ENCODE data around the gene CBFB. TPM values are rescaled to one million over a fixed set of nuclear protein-coding genes. Genes with fewer than 3 reads are reported as not detected.

CBFB gene
- total RNA-seq, 1 experiment from 2014 or later: 76.3 TPM

DNA sequence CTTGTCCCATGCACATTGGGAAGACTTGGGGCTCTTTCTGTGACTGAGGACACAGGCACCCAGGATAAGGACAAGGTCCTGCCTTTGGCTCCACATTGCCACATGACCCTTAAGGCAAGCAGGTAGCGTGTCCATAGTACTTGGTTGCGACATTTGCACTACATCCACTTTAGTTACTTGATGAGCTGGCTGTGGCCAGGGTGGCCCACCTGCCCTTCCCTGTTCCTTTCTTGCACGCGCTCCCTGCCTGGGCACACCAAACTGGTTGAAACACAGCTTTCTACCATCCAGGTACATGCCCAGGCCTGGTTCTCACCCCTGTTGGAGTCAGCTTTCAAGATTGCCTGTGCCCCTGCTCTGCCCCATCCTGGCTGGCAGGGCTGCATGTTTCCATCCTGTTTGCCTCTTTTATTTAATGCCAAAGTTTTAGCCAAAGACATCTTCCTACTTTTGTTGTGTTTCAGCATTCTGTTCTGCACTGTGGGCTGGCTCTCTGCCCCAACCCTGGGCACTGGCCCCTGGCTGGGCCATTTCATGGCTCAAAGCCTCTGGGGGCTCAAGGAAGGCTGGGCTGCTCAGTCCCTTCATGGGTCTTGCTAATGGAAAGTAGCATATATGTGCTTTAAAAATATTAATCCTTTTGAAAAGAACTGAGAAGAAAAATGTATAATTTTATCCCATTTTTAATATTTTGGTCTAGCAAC lies 118.6 kb downstream of the CBFB start:
- H2BK5ac ChIP-seq (ENCODE audit: insufficient read length, low read length): no peak overlapping the region

More for the DNA sequence above, 118.6 kb downstream of the CBFB start:
- Histone ChIP-seq H2BK15ac (ENCODE audit: low read depth, low read length) (no peak overlapping the region), H4K8ac (replicated peaks; ENCODE audit: insufficient read length, low read depth, low read length) (no peak overlapping the region), H3K23me2 (ENCODE audit: insufficient read length, low read depth, low read length, poor library complexity, severe bottlenecking) (peaks cover 5% of the 10 kb centered on the region), H2AFZ (ENCODE audit: low read length) (no peak overlapping the region), H3K18ac (ENCODE audit: insufficient read length, low read depth, low read length) (no peak overlapping the region), H2BK120ac (ENCODE audit: low read depth, low read length, poor library complexity, severe bottlenecking) (no peak overlapping the region), H3K14ac (ENCODE audit: insufficient read depth, low read length) (no peak overlapping the region), H4K5ac (ENCODE audit: insufficient read length, low read depth, low read length) (no peak overlapping the region), H3K4me2 (ENCODE audit: insufficient read depth, insufficient read length, low read length) (no peak overlapping the region), H3K23ac (ENCODE audit: insufficient read length, low read depth, low read length) (no peak overlapping the region), H3K27ac (ENCODE audit: insufficient read length, low read depth, low read length) (no peak overlapping the region), H3K27me3 (ENCODE audit: insufficient read depth, low read length) (peaks cover 6% of the 10 kb centered on the region; the same call in 1 of the 2 replicates), H2AK5ac (ENCODE audit: insufficient read length, low read length) (no peak overlapping the region), H3K4me1 (ENCODE audit: insufficient read depth, low read length) (no peaks in the 10 kb centered on the region), H2BK12ac (ENCODE audit: insufficient read length, low read depth, low read length) (no peak overlapping the region), H3K9me3 (ENCODE audit: control insufficient read depth, low read depth, low read length) (no peaks in the 10 kb centered on the region), H4K91ac (ENCODE audit: insufficient read length, low read depth, low read length) (no peak overlapping the region), H4K20me1 (ENCODE audit: control insufficient read depth, insufficient read depth, insufficient read length) (no peaks in the 10 kb centered on the region), H3K79me2 (ENCODE audit: insufficient read depth, low read length) (no peaks in the 10 kb centered on the region), H3K79me1 (ENCODE audit: insufficient read depth, low read depth, low read length, poor library complexity, severe bottlenecking) (no peaks in the 10 kb centered on the region), H3K4ac (ENCODE audit: low read depth, low read length) (no peak overlapping the region), H2BK20ac (ENCODE audit: low read depth, low read length, poor library complexity, severe bottlenecking) (no peak overlapping the region), H3K56ac (ENCODE audit: insufficient read length, low read depth, low read length) (no peak overlapping the region), H3K9ac (ENCODE audit: extremely low read depth, insufficient read length, low read length) (no peak overlapping the region), H3T11ph (ENCODE audit: low read length) (no peak overlapping the region)
- Mint-ChIP-seq H3K4me1 (peaks cover 10 to 14% of the 10 kb centered on the region in 2 experiments), H3K9me3 (peaks cover 0 to 3% of the 10 kb centered on the region in 2 experiments; a peak in 2 of 5 replicates), H3K27me3 (ENCODE audit: low read depth) (peaks cover 17% of the 10 kb centered on the region), H3K4me3 (no peak overlapping the region), H3K27ac (peak overlapping the region in 1 of 3 experiments; percentile 8; a peak in 1 of 7 replicates), H3K36me3 (ENCODE audit: insufficient read depth in 1 of 3, low read depth in 3 of 3) (peaks cover 13 to 59% (median 59%) of the 10 kb centered on the region in 3 experiments)
- TF ChIP-seq, protein P1, sequence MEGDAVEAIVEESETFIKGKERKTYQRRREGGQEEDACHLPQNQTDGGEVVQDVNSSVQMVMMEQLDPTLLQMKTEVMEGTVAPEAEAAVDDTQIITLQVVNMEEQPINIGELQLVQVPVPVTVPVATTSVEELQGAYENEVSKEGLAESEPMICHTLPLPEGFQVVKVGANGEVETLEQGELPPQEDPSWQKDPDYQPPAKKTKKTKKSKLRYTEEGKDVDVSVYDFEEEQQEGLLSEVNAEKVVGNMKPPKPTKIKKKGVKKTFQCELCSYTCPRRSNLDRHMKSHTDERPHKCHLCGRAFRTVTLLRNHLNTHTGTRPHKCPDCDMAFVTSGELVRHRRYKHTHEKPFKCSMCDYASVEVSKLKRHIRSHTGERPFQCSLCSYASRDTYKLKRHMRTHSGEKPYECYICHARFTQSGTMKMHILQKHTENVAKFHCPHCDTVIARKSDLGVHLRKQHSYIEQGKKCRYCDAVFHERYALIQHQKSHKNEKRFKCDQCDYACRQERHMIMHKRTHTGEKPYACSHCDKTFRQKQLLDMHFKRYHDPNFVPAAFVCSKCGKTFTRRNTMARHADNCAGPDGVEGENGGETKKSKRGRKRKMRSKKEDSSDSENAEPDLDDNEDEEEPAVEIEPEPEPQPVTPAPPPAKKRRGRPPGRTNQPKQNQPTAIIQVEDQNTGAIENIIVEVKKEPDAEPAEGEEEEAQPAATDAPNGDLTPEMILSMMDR (conservative IDR thresholded peaks at IDR 0.05): no peak
- DNase-seq: no peak
- no CpG with 5 or more reads among the region's 4 CpGs for WGBS (ENCODE audit: extremely low coverage, insufficient read length, low lambda C conversion rate)
